Kasumi-1 (cell line): Measurements from ENCODE around the gene CCT7.
"Not testable (repeated sequence)": the region's sequence is repeated elsewhere in the genome, so short reads cannot be mapped to it uniquely, and the experiment has no call there.

Experiments used
- DNase-seq, 2 experiments: peaks; one replicate each; lab custom pipeline; 2025; lab: John Stamatoyannopoulos, UW

The CCT7 gene

GRCh38 chr2:73233932-73234832 is at the start of gene CCT7:
CCT7 (plus strand) TSS chr2:73234308; CDS start chr2:73234379, 71 bp downstream.
- peak; percentile 91 to 93 for DNase-seq

- DNase-seq, result no peak
These were observed 48.1 kb upstream of the CCT7 start for GRCh38 chr2:73185965-73186364.

GRCh38 chr2:73187549-73187948 is 46.6 kb upstream of the CCT7 start:
- DNase-seq, result peak in 1 of 2 experiments; percentile 7

GRCh38 chr2:73197579-73197978 is 36.5 kb upstream of the CCT7 start:
- DNase-seq, result no peak

- not testable (repeated sequence) for DNase-seq
These were observed 33.8 kb upstream of the CCT7 start for GRCh38 chr2:73200281-73200680.

GRCh38 chr2:73202156-73203054 is 31.7 kb upstream of the CCT7 start, which contains the start of gene NOTO:
NOTO (plus strand) TSS chr2:73202574; CDS start chr2:73202667, 93 bp downstream.
- DNase-seq, result no peak

- DNase-seq, result no peak
These were observed 30.9 kb upstream of the CCT7 start for GRCh38 chr2:73203055-73203681.

- DNase-seq, result no peak
These were observed 28.5 kb upstream of the CCT7 start for GRCh38 chr2:73205611-73206010.

- no peak for DNase-seq
These were observed 25.9 kb upstream of the CCT7 start for GRCh38 chr2:73208258-73208657.

- DNase-seq, result no peak
These were observed 24.1 kb upstream of the CCT7 start for GRCh38 chr2:73210019-73210418.

GRCh38 chr2:73210696-73211095 is 23.4 kb upstream of the CCT7 start:
- no peak for DNase-seq

GRCh38 chr2:73212098-73212447 is 22.0 kb upstream of the CCT7 start:
- no peak for DNase-seq

GRCh38 chr2:73212448-73213176 is 21.5 kb upstream of the CCT7 start:
- DNase-seq, result peak; percentile 74 to 82

- peak; percentile 81 to 82 for DNase-seq
These were observed 19.7 kb upstream of the CCT7 start, which contains the start of gene SMYD5 for GRCh38 chr2:73214120-73215035. SMYD5 (plus strand) TSS chr2:73214245; CDS start chr2:73214267, 22 bp downstream.

GRCh38 chr2:73215254-73215653 is 18.9 kb upstream of the CCT7 start:
- no peak for DNase-seq

- no peak for DNase-seq
These were observed 16.9 kb upstream of the CCT7 start for GRCh38 chr2:73217160-73217559.

GRCh38 chr2:73217826-73218225 is 16.3 kb upstream of the CCT7 start:
- no peak for DNase-seq

- no peak for DNase-seq
These were observed 15.8 kb upstream of the CCT7 start for GRCh38 chr2:73218298-73218697.

GRCh38 chr2:73223821-73224220 is 10.3 kb upstream of the CCT7 start:
- DNase-seq, result no peak
